GM19455 (cell line): ENCODE measurements around the gene HRH1.

Experiments used
- ATAC-seq: cut with Tn5 transposase; IDR thresholded peaks from one replicate; pipeline ENCODE4 v1.9.1; 2021; ENCODE audit not compliant: unreplicated experiment

The HRH1 gene

GRCh38 chr3:11272906-11273574 lies 118.7 kb downstream of the HRH1 start:
- no peak for ATAC-seq

GRCh38 chr3:11273891-11274291 lies 119.6 kb downstream of the HRH1 start:
- ATAC-seq = no peak

GRCh38 chr3:11274566-11275142 lies 120.4 kb downstream of the HRH1 start:
- no peak for ATAC-seq

- no peak for ATAC-seq
Observed at GRCh38 chr3:11275926-11276325, 121.6 kb downstream of the HRH1 start.

GRCh38 chr3:11276901-11277300 lies 122.6 kb downstream of the HRH1 start:
- no peak for ATAC-seq

GRCh38 chr3:11282250-11283138 lies 128.2 kb downstream of the HRH1 start:
- no peak for ATAC-seq

- no peak for ATAC-seq
Observed at GRCh38 chr3:11283139-11283475, 128.8 kb downstream of the HRH1 start.

- no peak for ATAC-seq
Observed at GRCh38 chr3:11284011-11284410, 129.7 kb downstream of the HRH1 start.

- ATAC-seq = no peak
Observed at GRCh38 chr3:11285471-11285870, 131.2 kb downstream of the HRH1 start.

- ATAC-seq = no peak
Observed at GRCh38 chr3:11287404-11287803, 133.1 kb downstream of the HRH1 start.

GRCh38 chr3:11288021-11288491 lies 133.8 kb downstream of the HRH1 start:
- ATAC-seq = no peak

GRCh38 chr3:11288786-11289637 lies 134.7 kb downstream of the HRH1 start:
- ATAC-seq = peak; percentile 60

- ATAC-seq = no peak
Observed at GRCh38 chr3:11289864-11290263, 135.6 kb downstream of the HRH1 start.

- no peak for ATAC-seq
Observed at GRCh38 chr3:11290743-11291680, 136.7 kb downstream of the HRH1 start.

- no peak for ATAC-seq
Observed at GRCh38 chr3:11291808-11292207, 137.5 kb downstream of the HRH1 start.

GRCh38 chr3:11297126-11297525 lies 142.8 kb downstream of the HRH1 start:
- no peak for ATAC-seq

- no peak for ATAC-seq
Observed at GRCh38 chr3:11300970-11301369, 146.7 kb downstream of the HRH1 start.

GRCh38 chr3:11302444-11302843 lies 148.2 kb downstream of the HRH1 start:
- no peak for ATAC-seq

GRCh38 chr3:11304175-11304574 lies 149.9 kb downstream of the HRH1 start:
- no peak for ATAC-seq

GRCh38 chr3:11305509-11305908 lies 151.2 kb downstream of the HRH1 start:
- no peak for ATAC-seq
